ENCODE results near the gene FOXJ1. TPM values are rescaled to one million over a fixed set of nuclear protein-coding genes. Genes with fewer than 3 reads are reported as not detected.

Gene FOXJ1
- total and polyA plus RNA-seq, 2 of the 13 experiments (the other 11 are each of a cell fraction or from before 2014, with no cell fraction given) = 0.98 to 1.6 TPM

- TF ChIP-seq MTERF4 (CRISPR knock-in tag; IDR thresholded peaks at IDR 0.05) (no peak; the same call in 1 of the 2 replicates), RBM22 (optimal IDR thresholded peaks at IDR 0.05; ENCODE audit: low read length) (no peak), KLF12 (CRISPR knock-in tag; IDR thresholded peaks at IDR 0.05; ENCODE audit: borderline replicate concordance) (no peak), ZBTB21 (CRISPR knock-in tag; IDR thresholded peaks at IDR 0.05) (no peak), ARID2 (CRISPR knock-in tag; IDR thresholded peaks at IDR 0.05; ENCODE audit: borderline replicate concordance) (no peak), RBM39 (IDR thresholded peaks at IDR 0.05; ENCODE audit: low read depth, low read length, poor library complexity, severe bottlenecking) (peak; percentile 85), BATF2 (CRISPR knock-in tag; IDR thresholded peaks at IDR 0.05) (no peak), TOE1 (CRISPR knock-in tag; IDR thresholded peaks at IDR 0.05) (no peak), ZNF407 (CRISPR knock-in tag; IDR thresholded peaks at IDR 0.05; ENCODE audit: not compliant biosample characterization) (peak; percentile 95), NR3C1 (CRISPR knock-in tag; IDR thresholded peaks at IDR 0.05) (no peak), MTA1 (CRISPR knock-in tag; IDR thresholded peaks at IDR 0.05; ENCODE audit: borderline replicate concordance) (peak; percentile 62; the same call in 1 of the 2 replicates), MAZ (IDR thresholded peaks at IDR 0.05; ENCODE audit: borderline replicate concordance, low read depth, low read length) (peak; percentile 61), MAZ (CRISPR knock-in tag; IDR thresholded peaks at IDR 0.05; ENCODE audit: low read depth) (peak; percentile 68), ASH2L (IDR thresholded peaks at IDR 0.05; ENCODE audit: insufficient read length, low read depth, low read length) (peak; percentile 39), NCOR1 (IDR thresholded peaks at IDR 0.05; ENCODE audit: borderline replicate concordance, low read length) (no peak), HDAC2 (CRISPR knock-in tag; IDR thresholded peaks at IDR 0.05) (no peak), SIX1 (CRISPR knock-in tag; IDR thresholded peaks at IDR 0.05; ENCODE audit: borderline replicate concordance) (no peak)
These were observed 37.5 kb downstream of the FOXJ1 start, which contains the start of gene EXOC7 (continued) for GRCh38 chr17:76103274-76104139.
